Kasumi-1 (cell line): ENCODE results near the gene SHISA3.

Experiments used
- DNase-seq, 2 experiments: peaks; one replicate each; lab custom pipeline; 2025; lab: John Stamatoyannopoulos, UW

SHISA3 gene

DNA sequence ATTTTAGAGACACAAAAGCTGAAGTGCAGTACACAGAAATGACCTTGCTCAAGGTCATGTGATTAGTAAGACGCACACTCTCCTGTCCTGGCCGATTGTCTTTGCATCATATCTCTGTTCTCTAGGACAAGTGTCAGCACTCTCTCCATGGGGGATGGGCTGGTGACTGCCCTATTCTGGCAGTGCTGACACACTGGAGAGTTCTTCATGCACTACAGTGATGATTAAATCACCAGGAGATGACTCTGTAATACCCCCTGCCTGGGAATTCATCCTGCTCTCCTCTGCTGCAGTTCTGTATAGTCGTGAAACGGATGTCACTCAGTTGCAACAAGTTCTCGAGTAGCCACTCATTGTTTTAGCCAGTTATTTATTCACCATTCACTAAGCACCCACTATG is 5.3 kb upstream of the SHISA3 start:
- no peak for DNase-seq

DNA sequence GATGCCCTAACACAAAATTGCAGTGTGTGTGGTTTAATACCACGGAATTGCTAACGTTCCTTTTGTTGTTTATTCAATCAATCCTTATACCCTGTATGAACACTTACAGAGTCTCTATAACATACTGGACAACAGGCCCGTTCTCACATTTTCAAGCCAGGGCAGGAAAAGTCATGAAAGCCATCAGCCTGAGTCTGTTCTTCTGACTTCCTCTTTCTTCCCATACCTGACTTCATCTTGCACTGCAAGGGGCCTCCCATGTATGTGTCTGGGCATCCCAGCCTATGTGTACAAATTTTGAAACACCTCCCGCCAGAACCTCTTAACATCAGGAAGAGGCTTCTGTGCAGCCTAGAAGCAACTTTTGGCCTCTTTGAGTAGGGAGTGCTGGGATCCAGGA is 4.9 kb upstream of the SHISA3 start:
- DNase-seq, result peak in 1 of 2 experiments; percentile 19

DNA sequence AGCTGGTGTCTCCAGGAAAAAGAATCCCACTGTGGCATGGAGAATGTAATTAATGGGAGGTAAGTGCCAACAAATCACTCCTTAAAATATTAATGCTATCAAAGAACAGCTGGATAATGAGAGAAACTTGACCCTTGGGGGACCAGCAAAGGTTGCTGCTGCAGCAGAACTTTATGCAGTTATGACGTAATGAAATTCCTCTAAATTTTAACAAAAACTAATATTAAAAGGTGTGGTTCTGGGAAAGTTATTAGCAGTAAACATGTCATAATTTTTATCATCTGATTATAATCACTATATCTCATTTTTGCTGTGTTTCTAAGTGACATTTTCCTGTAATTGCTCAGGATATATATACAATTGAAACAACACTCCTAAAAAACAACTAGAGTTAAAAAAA is 1.7 kb upstream of the SHISA3 start:
- DNase-seq, result no peak

DNA sequence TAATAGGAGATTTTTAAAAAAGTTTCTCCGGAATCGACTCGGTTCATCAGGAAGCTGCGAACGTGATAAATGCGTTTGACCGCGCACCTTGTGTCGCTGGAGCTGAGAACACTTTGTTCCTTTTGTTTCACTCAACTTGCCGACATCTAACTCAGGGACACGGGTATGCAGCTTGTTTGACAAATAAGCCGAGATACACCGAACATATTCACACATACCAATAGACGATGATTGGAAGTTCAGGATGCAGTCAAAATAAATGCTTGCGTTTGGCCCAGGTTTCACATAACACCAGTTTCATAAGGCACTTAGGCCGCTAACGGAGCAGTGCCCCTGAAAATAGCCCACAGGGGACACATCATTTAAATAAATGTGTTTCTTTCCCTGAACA is 932 bp upstream of the SHISA3 start:
- DNase-seq, result no peak

DNA sequence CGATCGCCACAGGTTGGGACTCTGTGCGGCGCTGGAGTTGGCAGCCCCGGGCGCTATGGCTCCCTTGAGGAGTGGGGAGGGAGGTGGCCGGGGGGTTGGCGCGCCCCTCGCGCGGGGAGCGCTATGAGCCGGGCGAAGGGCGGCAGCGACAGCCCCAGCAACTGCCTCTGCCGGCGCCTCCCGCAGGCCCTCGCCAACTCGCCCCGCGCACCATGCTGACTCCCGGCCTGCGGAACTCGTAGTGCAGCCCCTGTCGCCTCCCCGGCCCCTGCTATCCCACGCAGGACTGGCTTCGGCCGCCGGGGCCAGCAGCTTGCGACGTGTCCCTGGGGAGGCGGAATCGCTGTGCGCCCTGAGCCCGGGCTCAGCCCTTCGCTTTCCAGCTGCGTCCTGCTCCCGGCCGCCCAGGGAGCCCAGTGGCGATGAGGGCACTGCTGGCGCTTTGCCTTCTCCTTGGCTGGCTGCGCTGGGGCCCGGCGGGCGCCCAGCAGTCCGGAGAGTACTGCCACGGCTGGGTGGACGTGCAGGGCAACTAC is 415 bp downstream of the SHISA3 start:
- peak in 1 of 2 experiments; percentile 40 for DNase-seq

DNA sequence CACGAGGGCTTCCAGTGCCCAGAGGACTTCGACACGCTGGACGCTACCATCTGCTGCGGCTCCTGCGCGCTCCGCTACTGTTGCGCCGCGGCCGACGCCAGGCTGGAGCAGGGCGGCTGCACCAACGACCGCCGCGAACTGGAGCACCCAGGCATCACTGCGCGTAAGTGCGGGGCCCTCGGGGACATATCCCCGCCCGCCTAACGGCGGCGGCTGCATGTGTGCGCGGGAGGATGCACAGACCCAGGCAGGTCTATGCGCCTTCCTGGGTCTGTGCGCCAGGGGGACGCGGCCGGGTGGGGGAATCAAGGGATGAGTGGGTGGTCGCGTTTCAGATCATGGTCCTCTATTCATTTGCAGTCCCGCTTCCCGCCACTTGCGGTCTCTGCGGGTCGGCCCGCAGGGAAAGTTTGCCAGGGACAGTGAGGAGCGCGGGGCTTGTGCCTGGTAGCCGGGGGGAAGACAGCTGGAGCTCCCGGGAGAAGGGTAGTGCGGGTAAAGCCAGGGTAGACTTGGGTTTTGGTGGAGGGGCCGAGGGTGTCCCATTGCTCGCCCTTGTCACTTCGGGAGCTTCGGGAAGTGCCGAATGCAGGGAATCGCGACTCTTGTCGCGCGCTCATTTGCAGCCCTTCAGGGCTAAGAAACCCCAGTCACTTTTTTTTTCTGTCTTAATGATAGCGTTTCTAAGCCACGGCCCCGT is 1.0 kb downstream of the SHISA3 start:
- DNase-seq, result peak in 1 of 2 experiments; percentile 42

DNA sequence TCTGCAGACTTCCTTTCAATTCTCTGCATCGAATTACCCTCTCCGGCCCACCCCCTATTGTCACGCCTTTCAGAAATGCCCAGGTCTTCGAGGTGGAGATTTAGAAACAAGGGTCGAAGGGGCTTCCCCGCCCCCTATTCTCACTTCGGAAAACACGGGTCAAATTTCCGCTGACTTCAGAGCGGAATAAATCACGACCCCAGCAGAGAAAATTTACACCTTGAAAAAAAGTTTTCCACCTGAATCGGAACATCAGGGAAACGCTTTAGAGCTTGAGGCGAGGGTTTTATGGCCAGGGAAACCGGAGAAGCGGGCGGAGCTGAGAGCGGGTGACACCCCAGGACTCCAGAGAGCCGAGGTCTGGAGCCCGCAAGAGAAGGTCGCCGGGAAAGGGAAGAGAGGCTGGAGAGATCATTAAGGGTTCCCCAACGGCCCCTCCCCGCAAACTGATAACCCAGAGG is 1.6 kb downstream of the SHISA3 start:
- no peak for DNase-seq

DNA sequence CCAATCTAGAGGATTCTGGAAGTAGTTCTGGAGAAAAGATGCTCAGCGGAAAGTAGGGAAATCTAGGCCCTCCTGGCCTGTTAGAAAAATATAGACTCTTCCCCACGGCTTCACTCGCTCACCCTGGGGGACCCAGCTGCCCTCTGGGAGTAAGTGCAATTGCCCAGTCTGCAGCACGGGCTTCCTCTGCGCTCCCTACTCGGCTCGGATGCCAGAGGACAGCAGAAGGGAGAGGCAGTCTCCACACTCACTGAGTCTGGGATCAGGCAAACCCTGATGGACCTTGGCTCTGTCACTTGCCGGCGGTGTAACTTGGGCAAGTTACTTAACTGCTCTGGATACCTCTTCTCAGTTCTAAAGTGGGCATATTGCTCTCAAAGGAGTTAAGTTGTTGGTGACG is 2.1 kb downstream of the SHISA3 start:
- DNase-seq, result no peak

DNA sequence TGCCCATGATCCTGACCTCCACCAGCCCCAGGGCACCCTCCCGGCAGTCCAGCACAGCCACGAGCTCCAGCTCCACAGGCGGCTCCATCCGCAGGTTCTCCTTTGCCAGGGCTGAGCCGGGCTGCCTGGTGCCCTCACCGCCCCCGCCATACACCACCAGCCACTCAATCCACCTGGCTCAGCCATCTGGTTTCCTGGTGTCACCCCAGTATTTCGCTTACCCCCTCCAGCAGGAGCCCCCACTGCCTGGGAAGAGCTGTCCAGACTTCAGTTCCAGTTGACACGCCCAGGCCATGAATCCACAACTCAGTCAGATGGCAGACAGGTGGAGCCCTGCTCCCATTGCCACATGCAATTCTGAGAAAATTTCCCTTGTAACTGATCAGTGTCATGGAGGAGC is 3.9 kb downstream of the SHISA3 start:
- no peak for DNase-seq

DNA sequence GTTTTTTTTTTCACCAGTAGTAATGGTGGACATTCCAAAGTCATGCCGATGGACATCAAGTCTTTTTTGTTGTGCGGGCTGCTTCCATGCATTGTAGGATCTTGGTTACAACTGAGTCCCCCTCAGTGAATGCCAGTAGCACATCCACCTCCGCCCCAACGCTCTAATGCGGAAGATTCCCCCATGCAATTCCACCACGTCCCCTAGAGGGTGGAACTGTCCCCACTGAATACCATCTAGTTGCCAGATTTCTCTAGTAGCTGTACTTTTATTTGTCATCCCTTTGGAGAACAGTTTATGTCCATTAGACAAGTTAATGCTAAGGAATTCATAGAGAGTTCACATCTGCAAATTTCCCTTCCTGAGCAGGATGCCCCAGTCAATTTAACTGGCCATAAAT is 6.7 kb downstream of the SHISA3 start:
- no peak for DNase-seq

DNA sequence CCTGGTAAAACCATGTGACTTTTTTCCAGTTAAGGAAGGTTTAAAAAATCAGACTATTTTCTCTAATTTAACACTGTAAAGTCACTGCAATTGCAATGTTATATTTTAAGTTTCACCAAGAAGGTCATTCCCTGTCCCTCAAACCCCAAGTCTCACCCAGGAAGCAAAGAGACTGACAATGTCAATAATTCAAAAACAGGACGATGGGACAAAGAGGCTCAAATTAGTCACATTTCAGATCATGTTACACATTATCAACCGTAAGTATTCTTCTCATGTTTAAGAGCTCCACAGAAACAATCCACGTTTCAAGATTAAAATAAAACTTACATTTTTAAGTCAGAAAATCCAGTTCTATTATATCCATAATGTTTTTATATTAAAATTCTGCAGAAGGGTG is 13.2 kb downstream of the SHISA3 start:
- no peak for DNase-seq

DNA sequence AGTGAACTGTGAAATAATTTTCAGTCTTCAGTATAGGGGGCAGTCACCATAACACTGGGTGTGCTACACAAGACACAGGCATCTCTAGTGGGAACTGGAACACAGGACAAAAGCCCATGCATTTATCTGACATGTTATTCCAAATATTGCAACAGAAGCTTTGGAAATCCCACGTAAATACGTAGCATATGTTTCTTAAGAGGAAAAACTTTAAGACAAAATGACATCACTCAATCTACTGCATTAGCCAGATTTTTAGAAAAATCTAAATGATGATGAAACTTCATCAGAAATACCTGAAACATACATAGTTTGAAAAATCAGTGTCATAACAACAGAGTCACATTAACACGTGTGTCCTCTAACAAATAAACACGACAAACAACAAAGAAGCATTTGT is 14.5 kb downstream of the SHISA3 start:
- DNase-seq, result no peak

DNA sequence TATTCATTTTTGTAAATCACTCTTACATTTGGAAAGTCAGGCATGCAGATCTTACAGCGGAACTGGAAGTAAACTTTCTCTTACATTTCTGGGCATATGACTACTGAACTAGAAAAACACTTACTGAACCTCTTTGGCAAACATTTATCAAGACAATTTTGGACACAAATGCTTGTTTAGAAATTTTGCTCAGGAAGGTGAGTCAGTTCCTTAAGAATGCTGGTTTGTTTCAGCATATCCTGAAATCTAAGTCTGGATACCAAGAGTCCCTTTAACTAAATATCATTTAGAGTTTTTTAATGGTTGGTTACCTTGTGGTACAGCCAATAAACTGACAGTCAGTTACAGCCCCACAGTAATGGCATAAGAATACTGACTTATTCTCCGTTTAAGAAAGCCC is 15.0 kb downstream of the SHISA3 start:
- DNase-seq, result no peak

DNA sequence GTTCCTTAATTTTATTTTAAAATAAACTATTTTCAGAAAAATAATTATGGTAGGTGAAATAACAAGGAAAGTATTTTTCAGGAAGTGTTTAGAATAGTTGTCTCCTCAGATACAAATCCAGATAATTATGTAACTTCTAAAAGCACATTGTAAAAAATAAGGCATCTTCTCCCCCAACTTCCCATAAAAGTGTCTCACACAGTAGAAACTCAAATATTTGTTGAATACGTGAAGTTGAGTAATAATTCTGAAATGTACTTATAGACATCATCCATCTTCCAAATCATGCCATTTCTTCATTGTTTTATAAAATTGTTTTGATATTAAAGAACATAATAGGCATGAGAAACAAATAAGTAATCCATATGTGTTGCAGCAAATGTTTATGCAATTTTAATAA is 18.0 kb downstream of the SHISA3 start:
- DNase-seq, result no peak

DNA sequence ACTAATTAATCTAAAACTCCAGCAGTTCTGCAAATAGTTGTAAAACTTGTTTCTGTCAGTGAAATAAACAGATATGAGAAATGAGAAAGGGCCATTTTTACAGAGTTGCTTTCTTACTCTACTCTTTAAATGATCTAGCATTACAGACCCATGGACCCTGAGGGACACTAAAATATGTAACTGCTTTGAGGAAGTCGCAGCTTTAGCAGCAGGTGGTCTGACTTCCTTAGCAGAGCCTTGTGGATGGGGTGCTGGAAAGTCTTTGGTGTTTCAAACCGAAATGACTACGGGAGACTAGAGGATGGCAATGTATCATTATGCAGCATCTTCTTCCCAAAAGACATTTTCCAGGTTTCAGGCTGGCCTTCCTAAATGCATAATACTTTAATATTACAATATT is 18.7 kb downstream of the SHISA3 start:
- no peak for DNase-seq

DNA sequence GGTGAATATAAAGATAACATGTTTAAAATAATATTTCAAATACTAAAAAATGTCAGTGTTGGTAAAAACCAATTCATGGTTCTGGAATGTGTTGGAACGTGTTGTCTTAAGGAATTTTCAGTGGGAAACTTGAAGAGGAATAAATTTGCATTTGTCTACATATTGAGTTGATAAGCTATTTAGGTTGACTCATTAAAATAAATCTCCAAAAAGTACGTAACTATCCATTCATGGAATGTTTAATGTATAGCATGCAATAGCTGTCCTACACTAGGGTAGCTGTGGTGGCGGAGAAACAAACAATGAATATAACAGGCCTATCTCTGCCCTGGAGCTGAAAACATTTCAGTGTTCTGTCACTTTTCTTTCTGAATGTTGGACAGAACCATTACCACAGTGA is 20.3 kb downstream of the SHISA3 start:
- no peak for DNase-seq

DNA sequence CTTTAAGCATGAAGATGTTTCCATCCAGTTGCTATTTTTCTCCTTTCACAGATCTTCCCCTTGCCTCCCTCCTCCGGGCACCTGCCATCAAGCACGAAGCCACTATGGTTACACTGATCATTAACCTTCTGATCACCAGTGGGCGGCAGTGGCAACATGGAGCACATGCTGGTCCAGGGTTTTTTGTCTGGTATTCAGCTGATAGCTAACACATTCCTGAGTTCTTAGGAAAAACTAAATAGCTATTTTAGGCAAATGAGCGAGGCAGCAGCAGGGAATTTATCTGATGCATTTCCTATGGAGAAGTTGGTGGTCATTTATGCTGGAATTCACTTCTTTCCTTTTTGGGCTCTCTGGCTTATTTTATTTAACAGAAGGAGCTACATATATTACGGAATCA is 22.9 kb downstream of the SHISA3 start:
- DNase-seq, result no peak

DNA sequence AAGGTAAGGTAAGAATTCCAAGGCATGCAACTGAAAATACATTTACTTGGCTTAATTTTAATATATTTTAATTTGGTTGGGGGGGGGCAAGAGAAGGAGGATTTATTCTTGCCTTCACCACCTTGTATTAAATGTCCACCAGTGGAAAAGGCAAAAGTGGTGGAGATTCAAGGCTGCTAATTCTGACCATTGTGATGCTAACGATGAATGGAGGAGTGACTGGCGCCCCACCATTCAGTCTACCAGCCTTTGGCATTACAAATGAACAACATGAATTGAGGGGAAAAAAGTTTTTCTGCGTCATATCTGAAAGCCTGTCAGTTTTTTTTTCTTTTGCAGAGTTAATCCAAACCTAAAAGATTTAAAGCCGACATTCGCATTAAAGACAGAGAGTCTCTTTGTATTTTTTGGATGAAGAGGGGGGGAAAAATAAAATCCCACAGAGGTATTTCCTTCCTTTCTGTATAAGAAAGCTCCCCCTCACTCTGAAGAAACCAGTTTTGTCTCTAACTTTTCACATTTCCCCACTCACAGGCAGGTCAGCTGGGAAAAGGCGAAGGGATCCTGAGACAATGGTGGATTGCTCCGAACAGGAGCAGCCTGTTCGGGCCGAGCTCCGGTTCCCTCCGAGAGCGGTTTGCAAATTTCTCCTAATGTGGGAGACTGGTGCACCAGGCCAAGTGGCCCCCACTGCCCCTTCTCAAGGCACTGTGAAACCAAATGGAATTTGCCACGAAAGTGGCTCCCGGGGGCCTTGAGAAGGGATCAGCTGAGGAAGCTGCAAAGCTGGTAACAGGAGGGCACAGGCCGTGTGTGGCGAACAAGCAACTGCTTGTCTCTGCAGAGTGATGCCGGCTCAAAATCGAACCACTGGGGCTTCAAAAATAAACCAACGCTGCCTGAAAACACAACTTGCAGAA is 28.1 kb downstream of the SHISA3 start:
- DNase-seq, result no peak

DNA sequence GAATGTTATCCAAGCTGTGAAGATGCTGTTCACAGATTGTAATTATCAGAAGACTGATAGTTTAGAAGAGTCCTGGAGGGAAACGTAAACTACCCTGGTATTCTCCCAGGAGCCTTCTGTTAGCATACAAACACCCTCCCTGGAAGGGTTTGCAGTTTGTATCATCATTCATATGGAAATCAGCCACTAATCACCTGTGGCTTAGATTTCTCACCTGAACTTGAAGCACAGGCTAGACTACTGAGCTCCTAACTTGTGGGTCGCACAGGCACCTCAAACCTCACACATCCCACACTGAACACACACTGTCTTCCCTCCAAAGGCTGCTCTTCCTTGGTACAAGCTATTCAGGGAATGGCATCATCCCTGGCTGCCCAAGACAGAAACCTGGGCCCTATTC is 30.7 kb downstream of the SHISA3 start:
- no peak for DNase-seq

DNA sequence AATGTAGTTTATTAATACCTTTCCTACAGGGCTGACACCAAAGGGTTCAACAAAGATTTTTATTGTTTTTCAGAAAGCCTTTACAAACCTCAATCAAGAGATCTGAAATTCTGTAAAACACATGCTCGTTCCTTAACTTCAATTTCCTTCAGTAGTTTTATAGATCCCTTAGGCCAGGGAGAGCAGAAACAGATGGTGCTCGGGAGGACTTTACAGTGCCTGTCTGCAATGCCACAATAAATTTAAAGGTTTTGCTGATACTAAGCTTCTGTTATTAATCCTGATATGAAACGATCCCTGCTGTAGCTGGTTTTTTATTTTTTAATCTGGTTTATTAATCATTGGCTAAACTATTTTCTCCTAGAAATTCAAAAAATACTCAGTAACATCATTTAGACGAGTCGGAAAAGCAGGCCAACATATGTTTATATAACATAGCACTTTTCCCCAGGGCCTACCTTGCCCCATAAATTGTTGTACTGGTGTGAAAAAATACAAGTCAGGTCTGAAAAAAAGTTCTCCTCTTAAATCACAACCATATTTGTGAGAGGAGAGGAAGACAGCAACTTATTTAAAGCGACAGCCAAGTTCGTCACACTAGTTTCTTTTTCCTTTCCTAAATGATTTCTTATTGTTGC is 39.8 kb downstream of the SHISA3 start:
- no peak for DNase-seq

DNA sequence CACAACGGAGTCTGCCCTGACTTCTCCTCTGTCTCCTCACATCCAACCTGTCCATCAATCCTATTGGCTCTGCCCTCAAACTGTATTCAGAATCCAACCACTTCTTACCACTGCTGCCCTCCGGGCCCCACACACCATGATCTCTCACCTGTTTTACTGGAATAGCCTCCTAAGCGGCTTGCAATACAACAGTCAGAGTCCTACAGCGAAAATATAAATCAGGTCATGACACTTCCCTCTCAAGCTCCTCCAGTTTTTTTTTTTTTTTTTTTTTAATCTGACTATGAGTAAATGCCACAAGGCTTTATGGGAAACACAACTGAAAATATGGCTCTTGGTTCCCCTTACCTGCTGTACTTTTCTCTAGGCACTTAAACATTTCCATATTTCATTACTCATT is 42.8 kb downstream of the SHISA3 start:
- no peak for DNase-seq

DNA sequence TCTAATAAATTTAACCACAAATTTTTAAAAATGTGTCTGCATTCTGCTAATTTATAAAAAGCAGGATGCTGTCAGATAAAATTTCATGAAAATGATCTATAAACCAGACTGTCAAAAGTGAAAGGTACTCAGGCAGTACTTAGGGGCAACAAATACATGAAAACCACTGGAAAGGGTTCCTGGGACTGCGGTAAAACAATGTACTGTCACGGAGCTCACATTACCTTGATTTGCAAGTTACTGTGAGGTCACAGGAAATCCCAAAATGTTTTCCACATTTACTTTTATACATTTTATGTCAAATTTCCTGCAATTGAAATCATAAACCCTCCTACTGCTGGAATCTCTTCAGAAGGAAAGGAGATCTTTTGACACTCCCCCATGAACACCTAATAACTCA is 45.3 kb downstream of the SHISA3 start:
- DNase-seq, result no peak

DNA sequence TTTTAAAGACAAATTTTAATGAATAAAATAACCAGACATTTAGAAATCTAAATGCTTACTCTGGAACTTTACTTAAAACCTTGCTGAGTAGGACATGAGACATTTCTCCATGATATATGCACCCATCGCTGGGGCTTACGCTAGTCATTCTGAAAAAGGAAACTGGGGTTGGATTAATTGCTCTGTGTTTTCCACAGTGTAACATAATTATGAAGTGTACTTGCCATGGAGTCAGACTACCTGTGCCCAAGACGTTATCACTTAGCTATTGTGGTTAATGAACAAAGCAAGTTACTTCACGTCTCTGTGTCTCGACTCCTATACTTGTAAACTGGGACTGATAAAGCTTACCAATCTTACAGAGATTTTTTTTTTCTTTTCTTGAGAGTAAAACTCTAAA is 47.8 kb downstream of the SHISA3 start:
- no peak for DNase-seq
